ENCODE results near the gene PAQR7.
A peak's percentile ranks its signal among the peaks of the same experiment; 100 is the strongest.

PAQR7 gene

DNA sequence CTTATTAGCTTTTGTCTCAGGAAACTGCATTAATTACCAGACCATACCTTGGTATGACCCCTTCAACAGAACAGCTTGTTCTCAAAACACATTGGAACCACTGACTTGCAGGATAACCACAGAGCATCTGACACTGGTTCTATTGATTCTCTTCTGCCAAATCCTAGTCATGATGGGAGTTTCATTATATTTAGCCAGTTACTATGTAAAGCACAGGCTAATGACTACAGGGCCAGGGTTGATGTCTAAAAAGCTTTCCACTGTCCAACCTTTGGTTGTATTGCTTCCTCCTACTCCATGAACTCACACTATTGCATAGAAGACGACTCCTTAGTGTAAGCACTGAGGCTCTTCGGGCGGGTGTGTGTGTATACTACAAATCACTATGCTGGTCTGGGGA, 27.0 kb upstream of the PAQR7 start:
- DNase-seq (ENCODE audit: low read depth) = no peak

DNA sequence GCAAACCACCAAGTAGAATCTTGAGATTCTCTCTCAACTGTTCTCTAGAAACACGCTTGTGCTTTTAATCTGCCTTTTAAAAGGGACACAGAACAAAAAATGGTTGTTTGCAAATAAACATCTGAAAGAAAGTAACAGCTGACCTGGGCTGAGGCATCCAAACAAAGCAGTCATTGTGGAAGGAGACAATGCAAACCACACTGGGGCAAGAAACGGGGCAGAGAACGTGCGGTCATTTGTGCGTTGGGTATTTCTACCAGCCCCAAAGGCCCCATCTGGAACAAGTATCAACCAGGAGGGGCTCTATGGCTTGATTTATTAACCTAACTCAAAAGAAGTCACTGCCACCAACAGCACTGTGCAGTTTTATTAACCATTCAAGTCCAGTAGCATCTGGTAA, 24.7 kb upstream of the PAQR7 start:
- no peak for DNase-seq (ENCODE audit: low read depth)

DNA sequence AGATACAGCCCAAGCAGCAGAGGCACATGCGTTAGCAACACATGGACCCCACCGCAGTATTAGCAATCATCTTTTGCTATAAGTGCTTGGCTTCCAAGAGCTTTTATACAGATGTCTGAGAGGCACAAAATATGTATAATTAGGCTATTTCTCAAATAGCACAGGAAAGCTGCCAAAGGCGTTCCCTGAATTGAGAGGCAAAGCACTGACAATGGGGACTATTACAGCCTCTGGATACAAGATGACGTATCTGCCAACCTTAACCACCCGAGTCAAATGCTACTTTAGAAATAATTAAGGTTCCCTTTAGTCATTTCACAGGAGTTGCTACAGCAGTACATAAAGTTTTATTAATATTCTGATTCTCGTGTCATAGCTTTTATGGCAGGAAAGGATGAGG, 24.3 kb upstream of the PAQR7 start:
- no peak for DNase-seq (ENCODE audit: low read depth)

DNA sequence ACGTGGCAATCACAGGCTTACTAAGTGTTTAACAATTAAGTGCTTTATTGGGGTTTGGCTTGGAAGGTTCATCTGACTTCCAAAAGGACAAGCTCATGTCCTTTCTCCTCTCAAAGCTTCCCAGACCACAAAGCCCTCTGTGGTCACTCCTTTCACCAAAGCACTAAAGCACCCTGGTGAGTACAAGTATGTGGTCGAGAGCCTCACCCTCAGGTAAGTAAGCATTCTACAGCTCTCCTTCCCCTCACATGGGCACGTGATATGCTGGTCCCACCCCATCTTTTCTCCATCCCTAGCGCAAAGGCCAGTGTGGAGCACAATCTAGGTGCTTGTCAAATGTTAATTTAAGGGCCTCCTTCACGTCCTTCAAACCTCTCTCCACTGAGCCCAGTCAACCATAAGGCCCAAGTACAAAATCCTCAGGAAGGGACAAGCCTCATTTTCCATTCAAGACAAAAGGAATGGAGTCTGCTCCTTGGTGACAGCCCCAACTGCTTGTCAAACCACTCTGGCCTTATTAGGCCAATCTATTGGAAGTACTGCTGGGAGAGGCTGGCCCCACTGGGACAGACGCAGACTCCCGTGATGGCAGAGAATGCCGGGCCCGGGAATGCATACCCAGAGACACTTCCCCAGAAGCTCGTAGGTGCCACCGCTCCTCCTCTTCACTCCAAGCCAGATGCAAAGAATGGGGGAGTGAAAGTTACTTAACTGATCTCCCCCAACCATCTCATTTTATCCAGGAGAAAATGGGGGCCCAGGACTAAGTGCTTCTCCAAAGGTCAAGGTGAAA, 22.9 kb upstream of the PAQR7 start:
- DNase-seq (ENCODE audit: low read depth) = no peak

DNA sequence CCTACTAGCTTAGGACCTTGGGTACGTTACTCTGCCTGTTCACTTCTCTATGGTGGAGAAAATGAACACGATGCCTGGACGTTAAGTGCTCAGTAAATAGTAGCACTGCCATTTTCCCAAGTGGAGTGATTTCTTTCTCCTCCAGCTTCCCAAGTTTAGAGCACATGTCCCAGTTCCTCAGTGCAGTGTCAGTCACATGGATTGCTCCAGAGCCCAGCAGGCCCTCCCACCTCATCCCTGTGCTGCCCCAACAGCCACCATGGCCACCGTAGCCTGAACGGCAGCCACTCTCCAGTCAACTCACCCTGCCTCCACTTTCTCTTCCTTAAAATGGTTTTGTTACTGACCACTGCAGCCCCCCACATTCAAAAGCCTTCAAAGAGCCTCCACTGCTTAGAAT, 22.2 kb upstream of the PAQR7 start:
- no peak for DNase-seq (ENCODE audit: low read depth)

DNA sequence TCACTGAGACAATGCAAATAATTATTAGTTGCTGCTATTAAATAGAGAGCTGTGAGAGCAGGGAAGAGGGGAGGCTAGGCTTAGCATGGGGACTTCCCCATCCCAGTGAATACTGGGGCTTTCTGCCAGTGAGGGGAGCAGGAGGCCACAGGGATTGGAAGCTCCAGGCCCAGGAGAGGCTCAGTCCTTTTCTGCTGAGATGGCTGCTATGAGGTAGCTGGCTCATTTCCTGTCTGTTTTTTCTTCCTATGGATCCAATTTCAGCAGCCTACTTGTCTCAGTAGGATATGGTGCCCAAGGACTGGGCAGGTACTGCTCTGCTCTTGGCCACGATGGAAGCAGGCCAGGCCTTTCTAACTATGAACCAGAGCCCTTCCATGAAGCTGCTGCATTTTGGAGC, 20.8 kb upstream of the PAQR7 start:
- no peak for DNase-seq (ENCODE audit: low read depth)

DNA sequence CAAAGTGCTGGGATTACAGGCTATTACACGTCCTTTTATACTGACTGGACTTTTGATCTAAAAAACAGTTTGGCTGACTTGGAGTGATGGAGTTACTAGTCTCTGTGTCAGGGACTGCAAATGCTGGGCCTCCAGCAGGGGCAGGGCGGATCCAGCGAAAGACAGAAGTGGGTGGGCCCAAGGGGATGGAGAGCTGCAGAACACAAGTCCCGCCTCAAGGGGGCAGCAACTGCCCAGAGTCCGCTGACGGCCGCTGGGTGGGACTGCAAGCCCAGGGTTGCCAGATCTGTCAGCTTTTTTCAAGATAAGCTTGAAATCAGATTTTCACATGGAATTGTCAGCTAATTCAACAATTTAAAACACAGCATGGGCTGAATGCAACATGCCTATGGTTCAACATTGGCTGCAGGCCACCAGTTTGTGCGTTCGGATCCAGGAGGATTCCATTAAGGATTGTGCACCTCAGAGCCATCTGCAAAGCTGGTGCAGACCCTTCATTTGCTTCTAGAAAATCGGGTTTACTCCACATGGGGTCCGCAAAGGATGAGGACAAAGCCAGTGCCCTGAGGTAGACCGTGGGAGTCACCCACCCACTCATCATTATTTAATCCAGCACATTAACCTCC, 20.0 kb upstream of the PAQR7 start:
- peak; percentile 86 for DNase-seq (ENCODE audit: low read depth)

DNA sequence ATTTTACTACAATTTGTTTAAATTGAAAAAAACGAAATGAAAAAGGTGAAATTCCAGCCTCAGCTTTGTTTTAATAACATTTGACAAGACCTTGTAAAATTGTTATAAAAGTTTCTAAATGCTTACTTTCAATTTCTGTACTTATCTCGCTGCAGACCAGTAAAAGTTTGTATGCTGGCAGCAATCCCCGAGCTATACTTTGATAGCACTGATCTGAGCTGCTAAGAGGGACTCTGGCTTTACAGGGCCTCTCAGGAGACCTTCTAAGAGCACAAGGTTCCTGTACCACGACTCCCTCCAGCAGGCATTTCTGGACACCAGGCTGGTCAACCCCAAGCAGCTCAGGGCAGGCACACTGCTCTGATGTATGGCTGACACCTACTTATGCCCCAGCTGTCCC, 17.6 kb upstream of the PAQR7 start:
- no peak for DNase-seq (ENCODE audit: low read depth)

DNA sequence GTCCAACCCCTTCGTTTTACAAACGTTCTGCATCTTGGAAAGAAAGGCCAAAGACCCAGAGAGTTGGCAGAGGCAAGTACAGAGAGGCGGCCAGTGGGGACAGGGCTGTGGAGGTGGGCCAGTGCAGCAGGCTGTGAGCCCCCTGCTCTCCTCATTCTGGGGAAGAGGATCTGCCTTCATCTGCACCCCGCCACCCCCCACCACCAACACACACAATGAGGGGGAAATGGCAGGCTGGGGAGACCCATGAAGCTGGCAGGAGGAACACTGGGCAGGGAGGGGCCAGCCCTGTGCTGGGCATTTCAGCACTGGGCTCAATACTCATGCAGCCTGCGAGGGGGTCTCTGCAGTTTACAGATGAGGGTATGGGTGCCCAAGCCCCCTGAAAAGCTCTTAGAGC, 16.1 kb upstream of the PAQR7 start:
- DNase-seq (ENCODE audit: low read depth) = no peak

DNA sequence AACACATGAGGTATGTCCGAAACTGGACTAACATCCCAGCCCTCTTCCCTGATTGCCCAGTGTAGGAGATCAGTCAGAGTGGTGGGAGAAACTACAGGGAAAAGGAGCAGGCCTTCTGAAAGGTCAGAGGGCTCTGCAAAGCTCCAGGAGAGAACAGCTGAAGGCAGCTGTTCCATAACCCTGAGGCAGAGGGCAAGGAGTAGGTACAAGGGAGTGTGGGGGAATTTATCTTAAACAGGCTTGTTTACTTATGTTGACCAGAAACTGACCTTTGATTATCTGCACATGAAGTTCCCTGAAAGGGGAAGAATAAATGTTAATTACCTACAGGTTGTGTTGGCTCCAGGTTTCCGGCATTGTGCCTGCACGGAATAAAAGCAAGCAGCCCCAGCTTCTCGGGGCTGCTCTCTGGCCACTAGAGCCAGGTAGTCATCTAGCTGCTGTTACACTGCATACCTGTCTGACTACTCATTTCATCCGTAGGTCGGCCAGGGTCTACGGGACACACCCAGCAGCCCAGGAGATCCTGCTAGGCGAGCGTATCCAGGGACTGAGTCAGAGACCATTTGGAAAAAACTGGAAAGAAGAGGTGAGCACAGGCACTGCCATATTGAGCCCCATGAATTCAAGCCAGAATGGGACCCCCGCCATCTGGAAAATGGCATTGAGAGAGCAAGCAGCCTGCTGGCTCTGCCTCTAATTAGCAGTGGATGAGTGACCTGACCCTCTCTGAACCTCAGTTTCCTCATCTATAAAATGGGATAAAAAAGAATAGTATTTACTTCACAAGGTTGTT, 14.9 kb upstream of the PAQR7 start:
- no peak for DNase-seq (ENCODE audit: low read depth)

DNA sequence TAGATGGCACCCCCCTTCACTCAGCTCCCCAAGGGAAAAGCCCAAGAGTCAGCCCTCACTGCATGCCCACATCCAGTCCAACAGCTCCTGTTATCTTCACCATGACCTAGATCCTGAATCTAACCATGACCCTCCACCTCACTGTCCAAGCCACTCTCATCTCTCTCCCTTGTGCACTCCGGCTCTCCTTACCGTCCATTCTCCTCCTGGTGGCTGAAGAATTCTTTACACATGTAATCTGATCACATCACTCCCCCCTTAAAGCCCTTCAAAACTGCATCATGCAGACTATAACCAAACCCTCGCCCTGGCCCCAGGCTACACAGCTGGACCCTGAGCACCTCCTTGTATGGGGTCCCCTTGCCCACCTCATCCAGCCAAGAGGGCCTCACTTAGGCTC, 14.0 kb upstream of the PAQR7 start:
- no peak for DNase-seq (ENCODE audit: low read depth)

DNA sequence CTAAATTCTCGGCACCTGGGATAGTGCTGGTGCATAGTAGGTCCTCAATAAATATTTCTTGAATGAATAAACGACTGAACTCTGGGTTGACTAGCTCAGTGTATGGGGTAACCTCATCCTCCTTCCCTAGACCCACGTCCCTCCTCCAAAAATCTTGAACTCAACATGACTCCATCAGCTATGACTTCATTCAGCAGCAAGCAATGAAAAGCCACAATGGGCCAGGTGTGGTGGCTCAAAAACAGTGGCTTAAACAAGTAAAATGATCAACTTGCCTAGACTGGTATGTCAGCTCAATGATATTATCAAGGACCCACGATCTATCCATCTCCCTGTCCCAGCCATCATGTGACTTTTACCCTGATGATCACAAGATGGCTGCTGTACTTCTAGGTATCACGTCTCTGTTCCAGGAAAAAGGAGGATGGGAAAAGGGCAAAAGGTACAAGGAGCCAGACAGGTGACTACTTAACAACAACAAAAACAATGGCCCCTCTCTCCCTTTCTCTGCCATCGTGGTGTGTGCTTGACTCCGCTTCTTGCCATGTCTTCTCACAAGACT, 13.0 kb upstream of the PAQR7 start:
- no peak for DNase-seq (ENCODE audit: low read depth)

DNA sequence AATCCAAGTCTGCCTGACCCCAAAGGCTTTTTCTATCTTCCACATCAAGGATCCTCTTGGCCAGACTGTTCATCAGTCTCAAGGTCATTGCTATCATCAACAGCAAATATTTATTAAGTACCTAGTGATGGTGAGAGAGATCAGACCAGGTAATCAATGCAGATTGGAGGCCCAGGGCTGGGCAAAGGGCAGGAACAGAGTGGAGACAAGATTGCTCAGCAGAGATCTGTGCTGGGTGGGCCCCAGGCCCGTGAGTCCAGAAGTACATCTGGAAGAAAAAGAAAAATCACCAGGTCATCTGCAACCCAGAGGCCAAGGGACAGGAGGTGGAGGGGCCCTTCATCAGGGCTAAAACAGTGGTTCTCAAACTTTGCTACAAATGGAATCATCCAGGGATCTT, 10.1 kb upstream of the PAQR7 start:
- DNase-seq (ENCODE audit: low read depth) = no peak

DNA sequence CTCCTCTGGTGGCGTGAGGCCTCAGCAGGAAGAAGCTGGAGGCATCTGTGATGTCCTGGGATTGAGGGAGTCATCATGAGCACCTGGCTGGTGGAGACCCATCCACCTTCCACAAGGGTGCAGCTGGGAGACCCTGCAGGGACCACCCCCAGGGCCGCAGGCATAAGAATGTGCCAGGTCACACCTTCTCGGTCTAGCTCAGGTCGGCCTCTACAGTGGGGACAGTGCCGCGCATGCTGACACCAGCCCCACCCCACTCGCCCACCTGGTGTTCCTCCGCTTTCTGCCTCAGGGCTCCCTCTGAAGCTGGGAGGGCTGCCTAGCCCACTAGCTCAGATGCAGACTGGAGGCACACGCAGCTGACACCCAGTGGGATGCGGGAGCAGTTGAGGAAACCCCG, 5.8 kb upstream of the PAQR7 start:
- DNase-seq (ENCODE audit: low read depth) = no peak

DNA sequence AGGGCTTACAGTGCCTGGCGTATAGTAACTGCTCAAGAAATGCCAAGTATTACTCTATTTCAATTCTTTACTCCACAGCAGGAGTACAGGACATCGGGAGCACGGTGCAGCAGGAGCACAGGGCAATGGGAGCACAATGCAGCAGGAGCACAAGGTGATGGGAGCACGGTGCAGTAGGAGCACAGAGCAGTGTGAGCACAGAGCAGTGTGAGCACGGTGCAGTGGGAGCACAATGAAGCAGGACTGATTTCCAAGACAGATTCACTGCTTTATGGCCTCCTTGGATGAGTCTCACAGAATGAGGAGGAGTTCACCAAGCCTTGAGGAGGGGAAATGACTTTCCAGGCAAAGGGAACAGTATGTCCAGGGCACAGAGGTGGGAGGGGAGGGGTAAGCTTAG, 5.0 kb upstream of the PAQR7 start:
- no peak for DNase-seq (ENCODE audit: low read depth)

DNA sequence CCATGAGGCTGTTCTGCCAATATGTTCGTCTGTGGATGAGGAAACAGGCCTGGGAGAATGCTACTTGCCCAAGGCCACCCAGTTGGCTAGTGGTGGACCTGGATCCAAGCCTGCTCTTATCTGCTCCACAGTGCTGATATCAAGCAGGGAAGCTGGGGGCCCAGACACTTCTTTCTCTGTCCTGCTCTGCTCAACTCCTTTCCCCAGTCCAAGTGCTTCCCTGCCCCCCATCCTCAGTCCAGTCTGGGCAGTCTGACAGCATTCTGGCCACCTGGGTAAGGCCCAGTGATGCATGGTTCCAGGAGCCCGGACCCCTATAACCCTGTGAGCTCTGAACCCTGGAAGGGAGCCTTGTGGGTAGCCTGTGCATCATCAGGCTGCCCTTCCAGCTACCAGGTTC, 4.2 kb upstream of the PAQR7 start:
- no peak for DNase-seq (ENCODE audit: low read depth)

DNA sequence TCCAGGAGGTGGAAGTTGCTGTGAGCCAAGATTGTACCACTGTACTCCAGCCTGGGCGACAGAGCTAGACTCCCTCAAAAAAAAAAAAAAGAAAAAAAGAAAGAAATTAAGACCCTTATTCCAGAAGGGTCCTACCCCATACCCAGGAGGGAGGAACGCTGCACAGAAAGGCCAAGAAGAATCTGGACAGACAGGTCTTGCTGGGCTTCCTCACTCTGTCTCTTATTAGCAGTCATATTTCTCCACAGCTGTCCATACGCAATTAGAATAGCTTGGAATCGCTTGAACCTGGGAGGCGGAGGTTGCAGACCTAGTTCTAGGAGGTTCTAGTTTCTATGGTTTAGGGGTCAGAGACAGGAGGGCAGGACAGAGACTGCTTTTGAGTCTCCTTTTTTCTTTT, 3.2 kb upstream of the PAQR7 start:
- no peak for DNase-seq (ENCODE audit: low read depth)

DNA sequence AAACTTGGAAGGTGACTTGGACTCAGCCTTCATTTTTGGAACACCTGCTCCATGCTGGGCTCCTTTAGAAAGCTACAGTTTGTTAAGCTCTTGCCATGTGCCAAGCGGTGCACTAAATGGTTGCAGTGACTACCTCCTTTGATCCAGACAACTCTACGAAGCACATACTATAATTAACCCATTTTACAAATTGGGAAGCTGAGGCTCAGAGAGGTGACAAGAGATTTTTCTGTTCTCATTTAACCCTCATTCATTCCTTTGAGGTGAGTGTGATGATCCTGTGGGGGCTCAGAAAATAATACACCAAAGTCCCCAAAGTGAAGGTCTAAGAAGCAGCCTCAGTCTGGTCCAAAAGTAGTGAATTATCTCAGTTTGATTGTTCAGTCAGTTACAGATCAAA, 1.6 kb upstream of the PAQR7 start:
- DNase-seq (ENCODE audit: low read depth) = no peak

DNA sequence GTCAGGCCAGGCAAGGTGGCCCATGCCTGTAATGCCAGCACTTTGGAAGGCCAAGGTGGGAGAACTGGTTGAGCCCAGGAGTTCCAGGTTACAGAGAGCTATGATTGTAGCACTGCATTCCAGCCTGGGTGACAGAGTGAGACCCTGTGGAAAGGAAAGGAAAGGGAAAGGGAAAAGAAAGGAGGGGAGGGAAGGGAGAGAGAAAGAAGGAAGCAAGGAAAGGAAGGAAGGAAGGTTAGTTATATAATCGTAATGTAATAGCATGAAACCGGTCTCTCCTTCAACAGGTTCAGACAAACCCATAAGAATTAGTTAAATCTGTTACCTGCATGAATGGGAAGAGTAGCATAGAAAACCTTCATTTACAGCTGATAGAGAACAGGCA, 1.2 kb upstream of the PAQR7 start:
- no peak for DNase-seq (ENCODE audit: low read depth)

DNA sequence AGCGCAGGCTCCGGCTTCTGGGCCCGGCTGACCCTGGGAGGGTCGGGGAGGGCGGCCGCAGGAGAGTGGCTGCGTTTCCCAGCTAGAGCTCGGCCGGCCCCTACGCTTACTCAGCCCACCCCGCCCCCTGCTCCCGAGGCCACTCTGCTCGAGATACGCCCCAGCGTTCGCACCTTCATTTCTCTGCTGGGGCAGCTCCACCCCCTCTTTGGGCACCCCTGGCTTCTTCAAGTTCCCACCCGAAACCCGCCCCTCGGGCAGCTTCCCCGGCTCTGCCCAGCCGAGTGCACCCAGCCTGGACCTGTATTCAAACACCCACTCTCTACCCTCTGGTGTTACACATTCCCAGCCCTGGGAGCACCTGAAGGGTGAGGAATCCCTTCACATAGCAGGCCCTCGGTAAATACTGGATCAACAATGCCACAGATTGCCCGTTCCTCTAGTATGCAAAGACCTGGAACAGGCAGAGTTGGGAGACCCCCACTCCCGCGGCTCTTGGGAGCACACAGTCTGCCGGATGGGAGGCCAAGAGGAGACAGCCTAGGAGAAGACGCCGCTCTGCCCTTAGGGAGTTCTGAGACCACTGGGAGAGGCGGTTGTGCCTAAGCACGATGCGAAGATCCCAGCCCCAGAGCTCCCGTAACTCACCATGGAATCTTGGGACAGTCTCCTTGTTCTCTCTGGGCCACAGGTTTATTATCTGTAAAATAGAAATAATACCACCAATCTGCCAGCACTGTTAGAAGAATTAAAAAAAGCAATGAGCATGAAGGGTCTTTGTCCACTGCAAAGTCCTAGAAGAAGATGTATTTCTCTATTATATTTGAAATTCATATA, 566 bp upstream of the PAQR7 start:
- no peak for DNase-seq (ENCODE audit: low read depth)

DNA sequence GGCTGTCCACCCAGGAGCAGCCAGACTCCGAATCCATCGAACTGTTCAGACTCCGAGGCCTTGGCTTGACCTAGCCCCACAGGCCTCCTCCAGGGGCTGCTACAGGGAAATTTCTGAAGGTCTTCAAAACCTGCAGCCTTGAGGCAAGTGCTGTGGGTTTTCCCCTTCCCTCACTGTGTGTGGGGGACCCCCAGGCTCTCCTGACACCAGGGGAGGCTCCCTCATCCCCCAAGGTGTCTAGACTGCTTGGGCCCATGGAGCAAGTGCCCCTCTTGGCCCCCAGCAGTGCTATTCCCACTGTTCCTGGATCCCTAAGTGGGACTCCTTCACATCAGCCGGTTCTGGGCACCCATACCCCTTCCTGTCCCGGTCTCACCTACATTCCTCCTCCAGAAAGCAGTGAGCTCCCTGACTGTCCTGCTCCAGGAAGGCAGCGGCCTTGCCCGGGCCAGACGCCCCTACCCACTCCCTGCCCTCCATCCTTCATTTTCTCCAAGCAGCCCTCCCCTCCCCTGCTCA, 814 bp downstream of the PAQR7 start:
- DNase-seq (ENCODE audit: low read depth) = no peak

DNA sequence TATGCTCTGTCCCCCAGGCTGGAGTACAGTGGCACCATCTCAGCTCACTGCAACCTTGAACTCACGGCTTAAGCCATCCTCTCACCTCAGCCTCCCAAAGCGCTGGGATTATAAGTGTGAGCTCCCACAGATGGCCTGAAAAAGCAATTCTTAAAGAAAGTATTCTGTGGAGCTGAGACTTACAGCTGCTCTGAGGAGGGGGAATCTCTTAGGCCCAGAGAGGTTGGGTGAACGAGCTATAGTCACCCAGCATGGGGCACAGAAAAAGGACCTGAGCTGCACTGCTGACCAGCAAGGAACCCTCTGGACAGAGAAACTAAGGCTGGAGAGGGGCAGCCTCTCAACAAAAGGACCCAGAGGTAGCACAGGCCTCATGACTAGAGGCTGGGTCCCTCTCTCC, 1.3 kb downstream of the PAQR7 start:
- DNase-seq (ENCODE audit: low read depth) = no peak
